HL-60 (cell line): ENCODE measurements around the gene CGB1.

Experiments used
- CTCF ChIP-seq: IDR thresholded peaks from one replicate; pipeline ENCODE4 v1.5.1; 2011; ENCODE audit warnings: low read length, control low read depth, inconsistent platforms; ENCODE audit not compliant: insufficient read depth
- POLR2AphosphoS5 ChIP-seq: IDR thresholded peaks from 2 replicates; pipeline ENCODE4 v1.6.1; 2012; ENCODE audit warnings: low read depth
- REST ChIP-seq: IDR thresholded peaks from 2 replicates; pipeline ENCODE4 v1.6.1; 2012; ENCODE audit warnings: low read depth; ENCODE audit not compliant: insufficient replicate concordance
- SPI1 ChIP-seq: IDR thresholded peaks from 2 replicates; pipeline ENCODE4 v1.6.1; 2012; ENCODE audit warnings: low read depth, mild to moderate bottlenecking, borderline replicate concordance

- TF ChIP-seq CTCF = no peak
- no peak for TF ChIP-seq SPI1
- TF ChIP-seq POLR2AphosphoS5 = no peak
- no peak for TF ChIP-seq REST
Measured at GRCh38 chr19:49064768-49065611, 28.3 kb upstream of the CGB1 start, which contains the start of gene NTF4.
